ENCODE measurements around the gene ABCD1. TPM values are rescaled to one million over a fixed set of nuclear protein-coding genes. Genes with fewer than 3 reads are reported as not detected.

The ABCD1 gene
- total RNA-seq, 1 experiment from 2014 or later, result 44.4 TPM

- H3K4me2 ChIP-seq (ENCODE audit: low read length), result no peak overlapping the region
- ChIA-PET POLR2A (ENCODE audit: unreplicated experiment) (no interaction called here), CTCF (no interaction called here)
- BruUV-seq (replicated peaks), result no TSS peak
- H3K27ac ChIP-seq (ENCODE audit: low read length), result no peak overlapping the region
- no peak for ATAC-seq
- no peaks in the 10 kb centered on the region for H3K9me3 ChIP-seq (ENCODE audit: low read length)
- no peaks in the 10 kb centered on the region for H3F3A ChIP-seq (ENCODE audit: low read length, unreplicated experiment)
- TF ChIP-seq EZH2 (IDR thresholded peaks at IDR 0.05; ENCODE audit: low read length, unreplicated experiment), result no peak
- no peak for TF ChIP-seq EZH2phosphoT487 (IDR thresholded peaks at IDR 0.05; ENCODE audit: borderline replicate concordance, low read length)
- no peak for TF ChIP-seq CTCF (conservative IDR thresholded peaks at IDR 0.05; ENCODE audit: low read depth, low read length)
- H3K9me2 ChIP-seq (replicated peaks; ENCODE audit: low read length), result no peaks in the 10 kb centered on the region
- intact Hi-C loops (cut with micrococcal nuclease), result no loop called here
- no peaks in the 10 kb centered on the region; the same call in 1 of the 2 replicates for H4K20me1 ChIP-seq (ENCODE audit: low read length)
- no peaks in the 10 kb centered on the region for H3K36me3 ChIP-seq (ENCODE audit: low read depth, low read length)
- H3K4me3 ChIP-seq (ENCODE audit: low read length), result no peak overlapping the region
- peaks cover 56% of the 10 kb centered on the region for H3K79me2 ChIP-seq (ENCODE audit: low read length)
- no peak for DNase-seq
- H3K27me3 ChIP-seq (ENCODE audit: low read length), result no peaks in the 10 kb centered on the region
- H3K9ac ChIP-seq (ENCODE audit: low read length), result no peak overlapping the region
- no peak overlapping the region for H2AFZ ChIP-seq (ENCODE audit: low read length)
- H3K4me1 ChIP-seq (ENCODE audit: insufficient read depth, low read length), result peaks cover 20% of the 10 kb centered on the region
These were observed 66.6 kb downstream of the ABCD1 start for GRCh38 chrX:153791104-153791852.

- Histone ChIP-seq H3K27ac (ENCODE audit: low read length) (no peak overlapping the region), H3K9me2 (replicated peaks; ENCODE audit: low read length) (no peaks in the 10 kb centered on the region), H3K4me1 (ENCODE audit: insufficient read depth, low read length) (peaks cover 21% of the 10 kb centered on the region), H3K9me3 (ENCODE audit: low read length) (no peaks in the 10 kb centered on the region), H3F3A (ENCODE audit: low read length, unreplicated experiment) (no peaks in the 10 kb centered on the region), H3K79me2 (ENCODE audit: low read length) (peaks cover 61% of the 10 kb centered on the region), H3K36me3 (ENCODE audit: low read depth, low read length) (peaks cover 5% of the 10 kb centered on the region; the same call in 1 of the 2 replicates), H3K9ac (ENCODE audit: low read length) (no peak overlapping the region), H4K20me1 (ENCODE audit: low read length) (no peaks in the 10 kb centered on the region; the same call in 1 of the 2 replicates), H3K27me3 (ENCODE audit: low read length) (no peaks in the 10 kb centered on the region), H3K4me2 (ENCODE audit: low read length) (peak overlapping the region; percentile 98), H3K4me3 (ENCODE audit: low read length) (peak overlapping the region; percentile 90; the same call in 1 of the 2 replicates), H2AFZ (ENCODE audit: low read length) (no peak overlapping the region)
- DNase-seq, result no peak
- ChIA-PET CTCF (no interaction called here), POLR2A (ENCODE audit: unreplicated experiment) (no interaction called here)
- intact Hi-C loops (cut with micrococcal nuclease), result no loop called here
- ATAC-seq, result no peak
- TF ChIP-seq EZH2phosphoT487 (IDR thresholded peaks at IDR 0.05; ENCODE audit: borderline replicate concordance, low read length) (no peak), EZH2 (IDR thresholded peaks at IDR 0.05; ENCODE audit: low read length, unreplicated experiment) (no peak), CTCF (conservative IDR thresholded peaks at IDR 0.05; ENCODE audit: low read depth, low read length) (no peak)
- no TSS peak for BruUV-seq (replicated peaks)
These were observed 67.7 kb downstream of the ABCD1 start for GRCh38 chrX:153792368-153792767.

- Histone ChIP-seq H2AFZ (ENCODE audit: low read length) (peak overlapping the region; percentile 82), H3K27me3 (ENCODE audit: low read length) (no peaks in the 10 kb centered on the region), H3K4me3 (ENCODE audit: low read length) (peak overlapping the region; percentile 90), H3K9me3 (ENCODE audit: low read length) (no peaks in the 10 kb centered on the region), H3K4me2 (ENCODE audit: low read length) (peak overlapping the region; percentile 98), H3K79me2 (ENCODE audit: low read length) (peaks cover 61% of the 10 kb centered on the region), H3K27ac (ENCODE audit: low read length) (peak overlapping the region; percentile 78; the same call in 1 of the 2 replicates), H3K9me2 (replicated peaks; ENCODE audit: low read length) (no peaks in the 10 kb centered on the region), H3K4me1 (ENCODE audit: insufficient read depth, low read length) (peaks cover 21% of the 10 kb centered on the region), H4K20me1 (ENCODE audit: low read length) (no peaks in the 10 kb centered on the region; the same call in 1 of the 2 replicates), H3K9ac (ENCODE audit: low read length) (peak overlapping the region; percentile 98), H3K36me3 (ENCODE audit: low read depth, low read length) (peaks cover 8% of the 10 kb centered on the region; the same call in 1 of the 2 replicates), H3F3A (ENCODE audit: low read length, unreplicated experiment) (no peaks in the 10 kb centered on the region)
- DNase-seq (no peak), ATAC-seq (no peak)
- BruUV-seq (replicated peaks), result TSS peak; percentile 55
- ChIA-PET CTCF (no interaction called here), POLR2A (ENCODE audit: unreplicated experiment) (no interaction called here)
- TF ChIP-seq CTCF (conservative IDR thresholded peaks at IDR 0.05; ENCODE audit: low read depth, low read length) (no peak), EZH2phosphoT487 (IDR thresholded peaks at IDR 0.05; ENCODE audit: borderline replicate concordance, low read length) (no peak), EZH2 (IDR thresholded peaks at IDR 0.05; ENCODE audit: low read length, unreplicated experiment) (no peak)
- intact Hi-C loops (cut with micrococcal nuclease), result no loop called here
These were observed 68.6 kb downstream of the ABCD1 start for GRCh38 chrX:153793291-153793690.
